PC-3 (cell line): ENCODE data around the gene CPLX1. TPM values are rescaled to one million over a fixed set of nuclear protein-coding genes. Genes with fewer than 3 reads are reported as not detected.

Experiments
- ATAC-seq: fragments of 200-7000 bp; cut with Tn5 transposase; 2 replicates; pipeline ENCODE4 v1.9.1; 2020; ENCODE audit warnings: mild to moderate bottlenecking, moderate library complexity
- BruUV-seq: library from RNA; stranded (reverse); fragments of 400-500 nt; replicated peaks from 2 replicates; lab custom pipeline; 2021; lab: Mats Ljungman, UMichigan
- CTCF ChIA-PET: fragments of 300-600 bp; sonication (Branson Sonifier 250); formaldehyde crosslinking; loops from one replicate; lab custom pipeline; 2022; ENCODE audit warnings: antibody characterized with exemption; lab: Charles Lee
- POLR2A ChIA-PET: fragments of 300-600 bp; sonication (Branson Sonifier 250); formaldehyde crosslinking; loops from one replicate; lab custom pipeline; 2022; ENCODE audit warnings: antibody characterized with exemption; ENCODE audit not compliant: unreplicated experiment; lab: Charles Lee
- DNase-seq: peaks from one replicate; pipeline ENCODE4 v3.0.0-alpha.2; 2015
- H2AFZ ChIP-seq: fragments of 300-600 bp; sonication (generic); 2 replicates; pipeline ENCODE4 v1.6.0; 2016; ENCODE audit warnings: antibody characterized with exemption, low read length
- H3F3A ChIP-seq: fragments of 300-600 bp; sonication (generic); one replicate; pipeline ENCODE4 v1.6.0; 2017; ENCODE audit warnings: antibody characterized with exemption, low read length, control low read depth, mild to moderate bottlenecking; ENCODE audit not compliant: unreplicated experiment
- H3K27ac ChIP-seq: fragments of 300-600 bp; sonication (generic); 2 replicates; pipeline ENCODE4 v1.5.1; 2016; ENCODE audit warnings: mild to moderate bottlenecking, low read length
- H3K27me3 ChIP-seq: fragments of 300-600 bp; sonication (generic); 2 replicates; pipeline ENCODE4 v1.6.1; 2016; ENCODE audit warnings: low read length, mixed read lengths
- H3K36me3 ChIP-seq: fragments of 300-600 bp; sonication (generic); 2 replicates; pipeline ENCODE4 v1.6.1; 2016; ENCODE audit warnings: low read depth, mixed run types, low read length, mixed read lengths
- H3K4me1 ChIP-seq: fragments of 300-600 bp; sonication (generic); 2 replicates; pipeline ENCODE4 v1.5.1; 2016; ENCODE audit warnings: low read length; ENCODE audit not compliant: insufficient read depth
- H3K4me2 ChIP-seq: fragments of 300-600 bp; sonication (generic); 2 replicates; pipeline ENCODE4 v1.6.0; 2016; ENCODE audit warnings: low read length
- H3K4me3 ChIP-seq: fragments of 300-600 bp; sonication (generic); 2 replicates; pipeline ENCODE4 v1.5.1; 2016; ENCODE audit warnings: mild to moderate bottlenecking, low read length, mixed read lengths
- H3K79me2 ChIP-seq: fragments of 300-600 bp; sonication (generic); 2 replicates; pipeline ENCODE4 v1.6.1; 2017; ENCODE audit warnings: low read length, mixed read lengths
- H3K9ac ChIP-seq: fragments of 300-600 bp; sonication (generic); 2 replicates; pipeline ENCODE4 v1.6.0; 2016; ENCODE audit warnings: mild to moderate bottlenecking, low read length
- H3K9me2 ChIP-seq: fragments of 300-600 bp; sonication (generic); replicated peaks from 2 replicates; pipeline ENCODE4 v1.6.1; 2016; ENCODE audit warnings: mixed run types, low read length, mixed read lengths
- H3K9me3 ChIP-seq: fragments of 300-600 bp; sonication (generic); 2 replicates; pipeline ENCODE4 v1.6.1; 2016; ENCODE audit warnings: low read length, mixed read lengths
- H4K20me1 ChIP-seq: fragments of 300-600 bp; sonication (generic); 2 replicates; pipeline ENCODE4 v1.6.1; 2016; ENCODE audit warnings: low read length, mixed read lengths
- CTCF ChIP-seq: fragments of 300-600 bp; sonication (generic); conservative IDR thresholded peaks from 2 replicates; pipeline ENCODE4 v1.5.1; 2017; ENCODE audit warnings: antibody characterized with exemption, low read depth, mild to moderate bottlenecking, low read length
- EZH2 ChIP-seq: fragments of 300-600 bp; sonication (generic); IDR thresholded peaks from one replicate; pipeline ENCODE4 v1.6.1; 2017; ENCODE audit warnings: antibody characterized with exemption, mild to moderate bottlenecking, low read length; ENCODE audit not compliant: unreplicated experiment
- EZH2phosphoT487 ChIP-seq: fragments of 300-600 bp; sonication (generic); IDR thresholded peaks from 2 replicates; pipeline ENCODE4 v1.6.1; 2018; ENCODE audit warnings: mild to moderate bottlenecking, antibody characterized with exemption, low read length, borderline replicate concordance
- intact Hi-C: fragments of 100-400 bp; cut with micrococcal nuclease; formaldehyde crosslinking; loops from 2 replicates; pipeline ENCODE4 v1.9.0; 2023
- total RNA-seq: library from RNA; depleted of rRNA; stranded (reverse); fragments of >200 nt; gene quantifications from 2 replicates; pipeline ENCODE4 v1.2.3, GENCODE V29; 2014

The CPLX1 gene
- total RNA-seq, 1 experiment from 2014 or later = 0.87 TPM

- no peak for ATAC-seq
- Histone ChIP-seq H3K9me3 (no peaks in the 10 kb centered on the region), H3K27ac (no peak overlapping the region), H3K9me2 (no peaks in the 10 kb centered on the region), H4K20me1 (no peaks in the 10 kb centered on the region), H3K9ac (no peak overlapping the region), H3F3A (no peaks in the 10 kb centered on the region), H3K4me3 (no peak overlapping the region), H3K4me1 (peaks cover 5% of the 10 kb centered on the region; the same call in 1 of the 2 replicates), H2AFZ (no peak overlapping the region), H3K79me2 (no peaks in the 10 kb centered on the region), H3K27me3 (no peaks in the 10 kb centered on the region), H3K4me2 (no peak overlapping the region), H3K36me3 (no peaks in the 10 kb centered on the region)
- ChIA-PET CTCF (no interaction called here), POLR2A (no interaction called here)
- DNase-seq = no peak
- intact Hi-C loops = no loop called here
- no TSS peak for BruUV-seq
- TF ChIP-seq EZH2phosphoT487 (no peak), CTCF (no peak), EZH2 (no peak)
Measured at GRCh38 chr4:803884-804283, 22.0 kb downstream of the CPLX1 start.

- H3K9me3 ChIP-seq = no peaks in the 10 kb centered on the region
- ATAC-seq = no peak
- POLR2A ChIA-PET = no interaction called here
Measured at GRCh38 chr4:801436-802124, 24.3 kb downstream of the CPLX1 start.

More at GRCh38 chr4:801436-802124, 24.3 kb downstream of the CPLX1 start:
- Histone ChIP-seq H3F3A (no peaks in the 10 kb centered on the region), H3K79me2 (no peaks in the 10 kb centered on the region), H3K4me3 (no peak overlapping the region), H3K9ac (no peak overlapping the region), H3K27me3 (no peaks in the 10 kb centered on the region), H3K36me3 (no peaks in the 10 kb centered on the region), H2AFZ (no peak overlapping the region), H4K20me1 (no peaks in the 10 kb centered on the region), H3K27ac (no peak overlapping the region), H3K4me1 (peaks cover 5% of the 10 kb centered on the region; the same call in 1 of the 2 replicates), H3K4me2 (no peak overlapping the region), H3K9me2 (no peaks in the 10 kb centered on the region)
- intact Hi-C loops = no loop called here
- TF ChIP-seq EZH2phosphoT487 (no peak), EZH2 (no peak), CTCF (no peak)
- DNase-seq = no peak
- CTCF ChIA-PET = no interaction called here
- no TSS peak for BruUV-seq
